Smooth muscle cell of the brain vasculature (primary cell): ENCODE measurements around the gene BUD23.

Source experiments
- DNase-seq: peaks from one replicate; pipeline ENCODE4 v3.0.0-alpha.2; 2012; ENCODE audit warnings: low read depth, low spot score

The BUD23 gene

DNA sequence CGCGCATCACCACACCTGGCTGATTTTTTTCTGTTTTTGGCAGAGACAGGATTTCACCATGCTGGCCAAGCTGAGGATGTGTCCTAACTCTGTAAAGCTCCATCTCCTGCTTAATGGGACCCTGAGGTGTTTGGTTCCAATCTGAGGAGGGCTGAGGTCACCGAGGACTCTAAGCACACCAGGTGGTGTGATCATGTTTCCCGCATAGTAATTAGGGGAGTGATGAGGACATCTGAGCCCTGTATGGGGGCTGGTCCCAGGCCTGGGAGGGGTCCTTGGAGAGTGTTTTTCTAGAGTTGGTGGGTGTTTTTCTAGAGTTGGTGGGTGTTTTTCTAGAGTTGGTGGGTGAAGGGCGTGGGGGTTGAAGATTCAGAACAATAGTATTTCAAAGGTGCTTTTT, 58.2 kb downstream of the BUD23 start:
- DNase-seq = no peak

DNA sequence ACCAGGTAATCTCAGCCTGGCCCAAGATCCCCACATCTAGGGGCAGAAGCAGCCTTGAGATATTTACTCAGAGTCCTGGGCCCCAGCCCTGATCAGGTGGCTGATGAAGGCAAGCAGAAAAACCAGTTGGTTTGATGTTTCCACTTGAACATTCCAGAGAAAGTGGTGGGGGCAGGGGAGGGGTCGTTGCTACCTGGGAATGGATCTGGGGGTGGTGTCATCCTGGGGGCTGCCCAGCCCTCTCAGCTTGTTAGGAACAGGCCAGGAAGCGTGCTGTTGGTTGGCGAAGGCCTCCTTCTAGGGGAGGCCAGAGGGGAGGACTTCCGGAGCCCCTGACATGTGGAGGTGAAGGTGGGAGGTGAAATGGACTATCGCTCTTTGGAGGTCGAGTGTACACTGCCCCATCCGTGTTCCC, 58.9 kb downstream of the BUD23 start:
- no peak for DNase-seq

- DNase-seq = no peak
Observed at GRCh38 chr7:73742753-73743641, 59.6 kb downstream of the BUD23 start.

DNA sequence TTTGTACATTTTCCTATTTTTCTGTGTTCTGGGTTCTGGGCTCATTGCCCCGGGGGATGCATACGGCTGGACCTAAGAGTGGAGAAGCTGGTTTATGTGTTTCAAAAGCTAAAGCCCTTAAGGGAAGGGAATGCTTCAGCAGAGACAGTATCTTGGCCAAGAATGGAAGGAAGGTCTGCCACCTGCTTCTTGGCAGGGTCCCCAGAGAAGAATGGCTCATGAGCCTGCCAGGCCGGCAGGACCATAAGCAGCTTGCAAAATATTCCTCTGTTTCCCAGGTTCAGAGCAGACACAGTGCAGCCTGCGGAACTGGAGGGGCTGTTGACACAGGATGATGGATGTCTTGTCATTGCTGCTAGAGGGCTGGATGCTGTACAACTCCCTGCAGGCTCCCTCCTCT, 63.0 kb downstream of the BUD23 start:
- no peak for DNase-seq
